GM18508 (cell line): ENCODE results near the gene AOC2.
"Not testable (repeated sequence)": the region's sequence is repeated elsewhere in the genome, so short reads cannot be mapped to it uniquely, and the experiment has no call there.

Experiments
- ATAC-seq: cut with Tn5 transposase; IDR thresholded peaks from one replicate; pipeline ENCODE4 v1.9.1; 2021; ENCODE audit warnings: moderate number of reproducible peaks; ENCODE audit not compliant: insufficient read depth, unreplicated experiment

The AOC2 gene

DNA sequence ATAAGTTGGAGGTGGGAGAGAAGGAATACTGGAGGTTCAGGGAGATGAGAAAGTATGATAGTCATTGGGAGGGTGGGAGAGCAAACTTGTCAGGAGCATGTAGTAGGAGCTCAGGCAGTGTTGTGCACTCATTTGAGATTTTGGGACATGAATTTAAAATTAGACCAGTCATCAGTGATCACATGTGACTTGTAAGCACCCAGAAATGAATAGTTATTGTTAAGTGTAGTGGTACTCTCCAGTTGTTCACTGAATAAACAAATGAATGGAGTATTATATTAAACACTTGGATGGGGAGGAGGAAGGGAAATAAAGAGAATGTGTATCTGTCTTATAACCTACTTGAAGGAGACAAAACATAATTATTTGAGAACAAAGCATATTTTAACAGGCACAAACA is 13.4 kb upstream of the AOC2 start:
- no peak for ATAC-seq

DNA sequence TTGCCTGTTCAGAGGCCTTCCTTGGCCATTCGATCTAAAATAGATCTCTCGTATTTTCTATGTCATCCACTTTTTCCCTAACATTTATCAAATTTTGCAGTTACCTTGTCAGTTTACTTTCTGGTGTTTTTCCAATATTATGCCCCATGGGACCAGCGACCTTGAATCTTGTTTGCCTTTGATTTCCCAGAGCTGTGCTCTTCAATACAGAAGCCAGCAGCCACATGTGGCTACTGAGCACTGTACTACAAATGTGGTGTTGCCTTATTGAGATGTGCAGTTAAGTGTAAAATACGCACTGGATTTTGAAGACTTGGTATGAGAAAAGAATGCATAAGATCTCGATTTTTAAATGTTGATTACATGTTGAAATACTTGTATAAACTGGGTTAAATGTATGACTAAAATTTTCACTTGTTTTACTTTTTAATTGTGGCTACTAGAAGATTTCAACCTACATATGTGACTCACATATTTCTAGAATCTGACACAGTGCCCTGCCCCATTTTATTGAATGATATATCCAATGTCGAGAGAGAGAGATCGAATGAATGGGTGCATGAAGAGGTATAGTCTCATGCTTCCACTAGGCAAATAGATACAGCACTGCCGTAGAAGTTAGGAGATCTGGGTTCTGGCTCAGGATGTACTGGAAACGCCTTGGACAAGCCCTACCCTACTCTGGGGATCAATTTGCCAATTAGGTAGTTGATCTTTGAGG is 12.0 kb upstream of the AOC2 start:
- ATAC-seq = no peak

DNA sequence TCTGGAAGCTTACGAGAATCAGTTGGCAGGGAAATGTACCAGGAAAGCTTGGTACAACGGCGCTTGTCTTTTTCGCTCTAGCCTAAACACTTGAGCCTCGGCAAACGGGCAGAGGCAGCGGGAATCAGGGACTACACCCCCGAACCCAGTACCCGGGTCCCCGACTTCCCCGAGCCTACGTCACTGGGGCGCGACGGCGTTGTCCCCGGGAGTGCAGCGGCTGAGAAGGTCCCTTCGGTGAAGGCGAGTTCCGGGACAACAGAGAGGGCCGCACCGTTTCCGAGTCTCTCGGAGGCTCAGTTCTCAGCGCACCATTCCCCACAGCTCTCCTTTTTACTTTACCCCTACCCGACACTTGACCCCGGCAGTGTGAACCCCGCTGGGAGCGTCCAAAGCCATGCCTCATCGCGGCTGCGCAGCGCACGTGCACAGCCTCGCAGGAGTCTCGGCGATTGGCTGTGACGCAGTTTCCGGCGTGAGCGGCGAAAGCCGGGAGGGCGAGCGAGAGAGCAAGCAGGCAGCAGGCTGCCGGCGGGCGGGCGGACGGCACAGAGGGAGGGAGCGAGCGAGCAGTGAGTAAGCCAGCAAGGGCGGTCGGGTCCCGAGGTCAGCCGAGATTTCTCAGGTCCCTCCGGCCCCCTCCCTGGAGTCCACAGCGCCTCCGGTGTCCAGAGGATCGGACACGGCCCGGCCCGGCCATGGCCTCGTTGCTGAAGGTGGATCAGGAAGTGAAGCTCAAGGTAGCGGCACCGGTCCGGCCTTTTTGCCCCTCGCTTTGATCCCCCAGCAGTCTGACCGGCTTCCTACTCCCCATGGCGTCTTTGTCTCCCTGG is 11.2 kb upstream of the AOC2 start, which contains the start of gene PSME3:
Gene PSME3 (plus strand): TSS at position 464 of the 833 bp plus-strand sequence. CDS start 235 bp downstream, at position 699.
- ATAC-seq = no peak

DNA sequence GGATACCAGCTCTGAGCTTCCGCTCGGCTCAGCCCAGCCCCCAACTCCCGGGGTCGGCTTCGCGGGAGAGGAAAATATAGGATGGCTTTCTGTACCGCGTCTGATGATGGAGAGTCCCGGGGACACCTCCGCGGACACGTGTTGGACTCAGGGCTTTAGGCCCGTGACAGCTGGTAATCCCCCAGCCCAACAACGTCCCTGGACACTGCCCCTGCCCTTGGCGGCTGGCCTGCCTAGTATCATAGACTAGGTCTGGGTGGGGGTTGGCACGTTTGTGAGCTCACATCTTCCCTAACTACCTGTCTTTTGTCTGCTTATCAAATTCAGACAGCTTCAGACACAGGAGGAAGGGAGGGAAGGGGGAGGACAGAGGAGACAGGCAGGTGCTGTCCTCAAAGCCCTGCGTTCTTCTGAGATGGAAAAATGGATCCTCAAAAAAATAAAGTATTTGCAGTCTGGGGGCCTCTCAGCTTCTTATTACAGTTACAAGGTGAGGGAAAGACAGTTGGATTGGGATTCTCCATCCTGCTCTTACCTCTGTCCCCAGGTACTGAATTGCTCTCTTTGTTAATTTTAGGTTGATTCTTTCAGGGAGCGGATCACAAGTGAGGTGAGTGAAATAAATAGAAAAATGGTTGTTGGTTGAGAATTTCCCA is 10.5 kb upstream of the AOC2 start:
- ATAC-seq = no peak

DNA sequence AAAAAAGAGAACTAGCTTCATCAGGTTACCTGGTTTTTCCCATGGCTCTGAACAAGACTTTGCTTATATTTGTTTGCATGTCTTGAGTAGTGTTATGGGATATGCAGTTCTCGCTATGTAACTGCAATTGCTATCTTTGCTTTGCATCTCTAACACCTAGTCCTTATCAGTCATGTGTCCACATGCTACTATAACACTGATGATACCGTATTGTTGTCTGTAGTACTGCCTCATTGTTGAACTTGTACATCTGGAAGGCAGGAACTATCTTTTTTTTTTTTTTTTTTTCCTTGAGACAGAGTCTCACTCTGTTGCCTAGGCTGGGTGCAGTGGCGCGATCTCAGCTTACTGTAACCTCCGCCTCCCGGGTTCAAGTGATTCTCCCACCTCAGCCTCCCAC is 8.6 kb upstream of the AOC2 start:
- ATAC-seq = no peak

DNA sequence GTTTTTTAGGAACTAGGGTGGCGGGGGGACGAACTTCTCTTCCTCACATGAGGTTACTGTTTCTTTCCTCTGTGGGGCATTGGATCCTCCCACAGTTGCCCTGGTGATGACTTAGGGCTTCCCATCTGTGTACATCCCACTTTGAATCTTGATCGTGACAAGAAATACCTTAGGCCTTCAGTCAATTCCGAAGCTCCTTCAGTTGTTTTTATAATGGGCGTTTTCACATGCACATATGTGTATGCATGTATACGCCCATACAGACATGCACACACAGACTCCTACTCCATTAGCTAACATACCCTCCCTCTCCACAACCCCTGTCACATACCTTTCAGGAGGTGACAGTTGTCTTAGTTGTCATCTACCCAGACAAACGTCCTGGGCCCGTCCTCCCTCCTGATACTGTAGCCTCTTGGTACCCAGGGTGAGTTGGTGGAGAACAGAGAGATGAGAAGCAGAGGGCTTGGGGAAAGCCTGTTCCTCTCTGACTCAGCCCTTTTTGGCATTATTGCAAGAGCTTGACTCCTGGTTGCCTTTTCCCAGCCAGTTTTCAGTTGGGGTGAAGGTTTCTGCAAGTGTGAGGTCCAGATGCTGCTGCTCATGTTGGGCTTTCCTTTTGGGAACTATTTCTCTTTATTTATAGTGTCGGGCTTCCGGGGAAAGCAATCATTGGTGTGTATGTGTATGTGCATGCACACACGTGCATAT is 2.2 kb upstream of the AOC2 start:
- ATAC-seq = no peak

DNA sequence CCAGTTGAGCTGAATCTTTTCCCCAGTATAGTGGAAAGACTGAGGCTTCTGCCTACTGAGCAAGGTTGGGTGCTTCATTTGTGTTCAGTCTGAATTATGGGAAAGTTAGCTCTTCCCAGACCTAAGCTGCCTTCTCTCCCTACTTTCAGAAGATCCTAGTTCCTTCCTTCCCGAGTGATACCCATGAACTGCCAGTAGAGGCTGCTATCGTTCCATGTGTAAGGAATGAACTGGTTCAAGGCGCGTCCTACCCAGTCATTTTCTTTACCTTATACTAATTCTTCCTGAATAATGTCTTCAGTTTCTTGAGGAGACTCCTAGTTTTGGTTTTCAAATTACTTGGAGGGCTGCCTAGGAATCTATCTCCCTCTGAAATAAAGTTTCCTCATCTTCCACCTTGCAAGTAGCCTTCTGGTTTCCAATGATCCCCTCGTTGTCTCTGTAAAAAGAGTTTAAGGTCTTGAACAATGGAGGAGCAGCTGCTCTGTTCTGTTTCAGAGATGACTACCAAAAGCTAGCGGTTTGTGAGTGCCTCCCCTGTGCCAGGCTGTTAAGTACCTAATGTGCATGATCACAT is 934 bp upstream of the AOC2 start:
- ATAC-seq = no peak

DNA sequence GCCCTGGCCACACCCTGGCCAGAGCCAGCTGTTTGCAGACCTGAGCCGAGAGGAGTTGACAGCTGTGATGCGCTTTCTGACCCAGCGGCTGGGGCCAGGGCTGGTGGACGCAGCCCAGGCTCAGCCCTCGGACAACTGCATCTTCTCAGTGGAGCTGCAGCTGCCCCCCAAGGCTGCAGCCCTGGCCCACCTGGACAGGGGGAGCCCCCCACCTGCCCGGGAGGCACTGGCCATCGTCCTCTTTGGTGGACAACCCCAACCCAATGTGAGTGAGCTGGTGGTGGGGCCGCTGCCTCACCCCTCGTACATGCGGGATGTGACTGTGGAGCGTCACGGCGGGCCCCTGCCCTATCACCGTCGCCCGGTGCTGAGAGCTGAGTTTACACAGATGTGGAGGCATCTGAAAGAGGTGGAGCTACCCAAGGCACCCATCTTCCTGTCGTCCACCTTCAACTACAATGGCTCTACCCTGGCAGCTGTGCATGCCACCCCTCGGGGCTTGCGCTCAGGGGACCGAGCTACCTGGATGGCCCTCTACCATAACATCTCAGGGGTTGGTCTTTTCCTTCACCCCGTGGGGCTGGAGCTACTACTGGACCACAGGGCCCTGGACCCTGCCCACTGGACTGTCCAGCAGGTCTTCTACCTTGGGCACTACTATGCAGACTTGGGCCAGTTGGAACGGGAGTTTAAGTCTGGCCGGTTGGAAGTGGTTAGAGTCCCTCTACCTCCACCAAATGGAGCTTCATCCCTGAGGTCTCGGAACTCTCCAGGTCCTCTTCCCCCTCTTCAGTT is 578 bp downstream of the AOC2 start:
- no peak for ATAC-seq

DNA sequence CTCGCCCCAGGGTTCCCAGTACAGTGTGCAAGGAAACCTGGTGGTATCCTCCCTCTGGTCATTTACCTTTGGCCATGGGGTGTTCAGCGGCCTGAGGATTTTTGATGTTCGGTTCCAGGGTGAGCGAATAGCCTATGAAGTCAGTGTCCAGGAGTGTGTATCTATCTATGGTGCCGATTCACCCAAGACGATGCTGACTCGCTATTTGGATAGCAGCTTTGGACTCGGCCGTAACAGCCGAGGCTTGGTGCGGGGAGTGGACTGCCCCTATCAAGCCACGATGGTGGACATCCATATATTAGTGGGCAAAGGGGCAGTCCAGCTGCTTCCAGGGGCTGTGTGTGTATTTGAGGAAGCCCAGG is 1.2 kb downstream of the AOC2 start:
- no peak for ATAC-seq

DNA sequence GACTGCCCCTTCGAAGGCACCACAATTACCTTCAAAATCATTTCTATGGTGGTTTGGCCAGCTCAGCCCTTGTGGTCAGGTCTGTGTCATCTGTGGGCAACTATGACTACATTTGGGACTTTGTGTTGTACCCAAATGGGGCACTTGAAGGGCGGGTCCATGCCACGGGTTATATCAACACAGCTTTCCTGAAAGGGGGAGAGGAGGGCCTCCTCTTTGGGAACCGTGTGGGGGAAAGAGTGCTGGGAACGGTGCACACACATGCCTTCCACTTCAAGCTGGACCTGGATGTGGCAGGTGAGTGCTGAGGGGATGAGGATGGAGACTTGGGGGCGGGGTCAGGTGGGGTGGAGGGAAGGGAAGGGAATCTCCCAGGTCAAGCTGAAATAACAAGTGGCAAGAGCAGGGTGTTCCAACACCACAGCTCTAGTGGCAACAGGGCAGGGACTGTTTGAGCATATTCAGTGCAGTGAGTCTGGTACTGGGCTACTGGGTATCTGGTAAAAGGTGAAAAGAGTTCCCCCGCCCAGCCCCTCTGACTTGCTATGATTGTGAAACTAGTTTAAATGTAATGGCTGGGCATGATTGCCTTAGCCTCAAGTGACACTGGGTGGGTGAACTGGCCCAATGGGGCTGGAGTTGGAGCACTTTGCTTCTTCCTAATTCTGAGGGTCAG is 1.7 kb downstream of the AOC2 start:
- ATAC-seq = no peak

DNA sequence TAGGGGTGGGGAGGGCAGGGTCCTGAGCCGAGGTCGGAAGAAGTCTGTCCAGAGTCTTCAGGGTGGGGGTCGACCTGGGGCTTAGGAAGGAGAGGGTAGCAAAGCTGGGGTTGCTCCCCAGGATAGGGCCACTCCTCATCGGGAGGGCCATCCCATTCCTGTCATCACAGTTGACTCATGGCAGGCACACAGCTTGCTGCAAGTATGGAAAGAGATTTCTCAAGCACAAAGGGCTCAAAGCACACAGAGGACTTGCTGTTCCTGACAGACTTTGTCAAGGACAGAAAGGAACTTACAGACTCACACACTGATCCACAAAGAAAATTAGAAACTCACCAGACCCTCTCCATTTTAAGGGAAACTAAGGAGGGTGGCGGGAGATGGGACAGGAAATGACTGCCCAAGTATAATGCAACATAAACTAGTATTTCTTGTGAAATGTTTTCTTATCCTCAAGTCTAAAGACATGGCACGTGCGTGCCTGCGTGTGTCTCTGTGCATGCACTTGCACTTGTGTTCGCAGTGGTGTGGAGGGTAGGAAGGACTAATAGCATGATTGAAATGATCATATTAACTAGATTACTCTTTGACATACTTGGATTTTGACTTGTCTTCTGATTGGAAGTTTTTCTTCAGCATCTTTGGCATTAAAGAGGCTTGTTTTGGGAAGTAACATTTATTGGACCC is 2.4 kb downstream of the AOC2 start:
- ATAC-seq = no peak

DNA sequence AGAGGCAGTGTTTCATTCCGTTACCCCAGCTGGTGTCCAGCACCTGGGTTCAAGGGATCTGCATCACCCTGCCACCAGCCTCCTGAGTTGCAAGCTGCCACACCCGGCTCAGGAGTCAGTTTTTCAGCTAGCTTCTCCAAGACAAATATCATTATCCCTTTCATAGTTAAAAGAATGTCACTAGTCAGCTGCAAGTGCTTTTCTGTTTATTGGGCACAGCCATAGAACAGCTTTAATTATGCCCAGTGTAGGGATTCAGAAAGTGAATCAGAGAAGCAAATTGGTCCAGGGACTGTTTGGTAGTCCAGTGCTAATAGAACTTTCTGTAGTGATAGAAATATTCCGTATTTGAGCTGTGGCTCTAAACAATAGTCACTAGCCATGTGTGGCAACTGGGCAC is 3.7 kb downstream of the AOC2 start:
- ATAC-seq = no peak

DNA sequence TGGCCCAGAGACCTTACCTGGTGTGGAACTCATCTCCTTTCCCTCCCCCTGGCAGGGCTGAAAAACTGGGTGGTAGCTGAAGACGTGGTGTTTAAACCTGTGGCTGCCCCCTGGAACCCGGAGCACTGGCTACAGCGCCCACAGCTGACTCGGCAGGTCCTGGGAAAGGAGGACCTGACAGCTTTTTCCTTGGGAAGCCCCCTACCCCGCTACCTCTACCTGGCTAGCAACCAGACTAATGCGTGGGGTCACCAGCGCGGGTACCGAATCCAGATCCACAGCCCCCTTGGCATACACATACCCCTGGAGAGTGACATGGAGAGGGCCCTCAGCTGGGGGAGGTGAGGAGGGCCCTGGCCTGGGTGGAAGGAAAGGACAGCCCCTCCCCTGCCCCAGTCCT is 4.7 kb downstream of the AOC2 start:
- ATAC-seq = no peak

DNA sequence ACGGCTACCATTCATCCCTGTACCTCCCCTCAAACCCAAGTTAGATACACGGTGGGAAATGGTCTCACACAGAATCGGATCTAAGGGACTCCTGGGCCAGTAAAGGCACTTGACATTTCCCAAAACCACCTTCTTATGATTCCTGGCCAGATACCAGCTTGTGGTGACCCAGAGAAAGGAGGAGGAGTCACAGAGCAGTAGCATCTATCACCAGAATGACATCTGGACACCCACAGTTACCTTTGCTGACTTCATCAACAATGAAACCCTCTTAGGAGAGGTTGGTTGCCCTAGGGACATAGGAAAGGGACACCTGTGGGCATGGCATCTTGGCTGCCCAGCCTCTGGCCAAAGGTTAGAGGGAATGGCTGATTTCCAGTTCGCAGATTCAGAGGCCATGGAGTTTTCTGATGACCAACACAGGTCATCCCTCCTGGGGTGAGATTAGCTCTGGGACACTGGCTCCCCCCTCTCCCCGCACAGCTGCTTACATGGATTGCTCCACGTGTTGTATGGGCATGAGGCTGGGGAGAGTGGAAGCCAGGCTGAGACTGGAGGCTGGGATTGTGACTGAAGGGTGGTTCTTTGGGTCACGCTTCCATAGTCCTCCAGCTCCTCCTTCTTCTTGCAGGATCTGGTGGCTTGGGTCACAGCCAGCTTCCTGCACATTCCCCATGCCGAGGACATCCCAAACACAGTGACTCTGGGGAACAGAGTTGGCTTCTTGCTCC is 5.2 kb downstream of the AOC2 start:
- no peak for ATAC-seq

DNA sequence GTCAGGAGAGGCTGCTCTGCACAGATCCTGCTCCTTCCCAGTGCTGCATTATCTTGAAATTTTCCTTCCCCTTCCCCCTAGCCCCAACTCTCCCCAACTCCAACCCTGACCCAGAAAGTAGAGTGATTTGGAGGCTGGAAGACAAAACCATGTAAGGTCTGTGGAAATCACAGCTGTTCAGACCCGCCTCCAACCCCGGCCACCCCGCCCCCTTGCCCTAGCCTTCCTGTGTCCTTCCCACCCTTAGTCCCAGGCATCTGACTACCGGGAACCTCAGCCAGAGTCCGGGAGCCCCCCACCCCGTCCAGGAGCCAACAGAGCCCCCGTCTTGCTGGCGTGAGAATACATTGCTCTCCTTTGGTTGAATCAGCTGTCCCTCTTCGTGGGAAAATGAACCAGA is 6.6 kb downstream of the AOC2 start, which contains the start of gene AOC3:
Gene AOC3 (plus strand): TSS at position 246 of the 400 bp plus-strand sequence. CDS start 145 bp downstream, at position 391.
- ATAC-seq = no peak

DNA sequence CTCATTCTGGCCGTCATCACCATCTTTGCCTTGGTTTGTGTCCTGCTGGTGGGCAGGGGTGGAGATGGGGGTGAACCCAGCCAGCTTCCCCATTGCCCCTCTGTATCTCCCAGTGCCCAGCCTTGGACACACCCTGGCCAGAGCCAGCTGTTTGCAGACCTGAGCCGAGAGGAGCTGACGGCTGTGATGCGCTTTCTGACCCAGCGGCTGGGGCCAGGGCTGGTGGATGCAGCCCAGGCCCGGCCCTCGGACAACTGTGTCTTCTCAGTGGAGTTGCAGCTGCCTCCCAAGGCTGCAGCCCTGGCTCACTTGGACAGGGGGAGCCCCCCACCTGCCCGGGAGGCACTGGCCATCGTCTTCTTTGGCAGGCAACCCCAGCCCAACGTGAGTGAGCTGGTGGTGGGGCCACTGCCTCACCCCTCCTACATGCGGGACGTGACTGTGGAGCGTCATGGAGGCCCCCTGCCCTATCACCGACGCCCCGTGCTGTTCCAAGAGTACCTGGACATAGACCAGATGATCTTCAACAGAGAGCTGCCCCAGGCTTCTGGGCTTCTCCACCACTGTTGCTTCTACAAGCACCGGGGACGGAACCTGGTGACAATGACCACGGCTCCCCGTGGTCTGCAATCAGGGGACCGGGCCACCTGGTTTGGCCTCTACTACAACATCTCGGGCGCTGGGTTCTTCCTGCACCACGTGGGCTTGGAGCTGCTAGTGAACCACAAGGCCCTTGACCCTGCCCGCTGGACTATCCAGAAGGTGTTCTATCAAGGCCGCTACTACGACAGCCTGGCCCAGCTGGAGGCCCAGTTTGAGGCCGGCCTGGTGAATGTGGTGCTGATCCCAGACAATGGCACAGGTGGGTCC is 7.2 kb downstream of the AOC2 start:
- not testable (repeated sequence) for ATAC-seq

DNA sequence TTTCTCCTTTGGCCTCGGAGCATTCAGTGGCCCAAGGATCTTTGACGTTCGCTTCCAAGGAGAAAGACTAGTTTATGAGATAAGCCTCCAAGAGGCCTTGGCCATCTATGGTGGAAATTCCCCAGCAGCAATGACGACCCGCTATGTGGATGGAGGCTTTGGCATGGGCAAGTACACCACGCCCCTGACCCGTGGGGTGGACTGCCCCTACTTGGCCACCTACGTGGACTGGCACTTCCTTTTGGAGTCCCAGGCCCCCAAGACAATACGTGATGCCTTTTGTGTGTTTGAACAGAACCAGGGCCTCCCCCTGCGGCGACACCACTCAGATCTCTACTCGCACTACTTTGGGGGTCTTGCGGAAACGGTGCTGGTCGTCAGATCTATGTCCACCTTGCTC is 8.0 kb downstream of the AOC2 start:
- ATAC-seq = no peak
